Activated CD4-positive, alpha-beta T cell treated with anti-CD3 and anti-CD28 coated beads, Interleukin-2, Interleukin-4, amounts not matched to agents 100 ng/mL and 50 ng/mL, durations not matched to agents 16 hours and 8 hours (primary cell): ENCODE data around the gene CD300H.
A peak's percentile ranks its signal among the peaks of the same experiment; 100 is the strongest.

ENCODE experiments used
- DNase-seq: peaks from one replicate; pipeline ENCODE4 v3.0.0-alpha.2; 2020; ENCODE audit warnings: low spot score

The CD300H gene

DNA sequence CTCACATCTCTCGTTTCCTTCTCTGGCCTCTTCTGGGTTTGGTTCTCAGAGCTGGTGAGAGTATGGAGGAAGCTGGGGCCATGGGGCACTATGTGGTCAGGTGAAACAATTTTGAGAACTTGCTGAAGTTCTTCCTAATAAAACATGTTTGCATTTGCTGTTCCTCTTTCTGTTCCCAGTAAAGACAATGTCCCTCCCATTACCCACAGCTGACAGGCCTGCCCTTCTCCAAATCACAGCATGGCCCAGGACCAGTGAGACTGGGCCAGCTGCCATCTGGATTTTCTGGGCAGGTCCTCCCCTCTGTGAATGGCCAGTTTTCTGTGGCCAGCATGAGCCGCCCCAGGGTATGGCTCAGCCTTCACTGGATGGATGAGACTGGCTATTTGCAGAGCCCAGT lies at the start of gene CD300H:
CD300H (minus strand) TSS at position 113 of the 400 bp plus-strand sequence.
- DNase-seq = no peak

DNA sequence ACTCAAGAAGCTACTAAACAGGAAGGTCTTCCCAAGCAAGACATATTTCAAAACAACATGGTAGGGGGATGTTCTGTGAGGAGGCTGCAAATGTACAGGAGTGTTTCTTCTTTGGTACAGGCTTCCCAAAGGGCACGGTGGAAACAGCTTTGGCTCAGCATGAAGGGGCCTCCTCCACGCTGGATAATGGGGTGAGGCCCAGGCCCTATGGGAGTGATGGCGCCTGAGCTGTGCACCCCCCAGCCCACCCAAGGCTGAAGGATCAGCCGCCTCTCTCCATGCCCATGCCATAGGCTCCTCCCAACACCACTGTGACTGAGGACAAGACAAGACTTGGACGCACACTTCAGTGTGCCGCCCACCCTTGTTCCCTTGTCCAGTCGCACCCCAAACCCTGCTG lies 49.4 kb upstream of the CD300H start:
- no peak for DNase-seq

DNA sequence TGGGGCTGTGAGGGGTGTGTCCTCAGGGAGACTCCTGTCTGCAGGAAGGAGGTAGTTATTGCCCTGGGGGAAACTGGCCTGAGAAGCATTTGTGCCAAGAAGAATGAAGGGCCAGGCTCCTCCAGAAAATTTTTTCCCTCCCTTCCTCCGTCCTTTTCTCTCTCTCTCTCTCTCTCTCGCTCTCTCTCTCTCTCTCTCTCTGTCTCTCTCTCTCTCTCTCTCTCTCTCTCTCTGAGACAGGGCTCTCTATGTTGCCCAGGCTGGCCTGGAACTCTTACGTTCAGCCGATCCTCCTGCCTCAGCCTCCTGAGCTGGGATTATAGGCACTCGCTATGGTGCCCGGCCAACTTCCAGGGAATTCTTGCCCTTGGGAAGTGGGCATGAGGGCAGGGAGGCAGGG lies 44.7 kb upstream of the CD300H start:
- no peak for DNase-seq

DNA sequence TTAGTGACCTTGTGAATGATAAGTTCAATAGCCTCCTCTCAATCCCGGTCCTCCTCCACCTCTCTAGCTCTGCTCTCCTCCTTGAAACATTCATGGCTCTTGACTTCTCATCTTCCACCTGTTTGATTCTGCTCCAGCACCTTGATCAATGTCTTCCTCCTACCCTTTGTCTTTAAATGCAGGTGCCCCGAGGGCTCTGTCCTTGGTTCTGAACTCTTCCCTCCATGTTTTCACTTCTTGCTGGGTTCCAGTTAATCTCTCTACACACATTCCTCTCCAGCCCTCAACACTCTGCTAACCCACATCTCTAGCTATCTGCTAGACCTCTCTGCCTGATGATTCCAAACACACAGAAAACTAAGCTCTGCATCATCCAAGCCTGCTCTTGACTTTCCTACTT lies 42.8 kb upstream of the CD300H start:
- no peak for DNase-seq

DNA sequence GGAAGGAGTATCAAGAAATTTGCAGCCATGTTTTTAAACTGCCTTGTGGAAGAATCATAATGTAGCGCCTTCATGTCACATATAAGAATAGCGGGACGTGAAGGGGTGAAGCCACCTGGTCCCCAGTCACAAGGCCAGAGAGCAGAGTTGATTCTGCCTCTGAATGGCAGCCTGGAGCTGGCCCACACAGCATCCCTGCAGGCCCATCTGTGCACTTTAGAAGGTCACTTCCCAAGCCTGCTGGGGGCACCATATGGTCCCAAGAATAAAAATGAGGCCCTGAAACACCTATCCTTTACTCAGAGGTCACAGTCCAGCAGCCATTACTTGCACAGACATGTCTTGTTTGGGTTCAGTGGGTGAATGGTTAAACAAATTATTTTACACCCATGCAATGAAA lies 41.2 kb upstream of the CD300H start:
- no peak for DNase-seq

DNA sequence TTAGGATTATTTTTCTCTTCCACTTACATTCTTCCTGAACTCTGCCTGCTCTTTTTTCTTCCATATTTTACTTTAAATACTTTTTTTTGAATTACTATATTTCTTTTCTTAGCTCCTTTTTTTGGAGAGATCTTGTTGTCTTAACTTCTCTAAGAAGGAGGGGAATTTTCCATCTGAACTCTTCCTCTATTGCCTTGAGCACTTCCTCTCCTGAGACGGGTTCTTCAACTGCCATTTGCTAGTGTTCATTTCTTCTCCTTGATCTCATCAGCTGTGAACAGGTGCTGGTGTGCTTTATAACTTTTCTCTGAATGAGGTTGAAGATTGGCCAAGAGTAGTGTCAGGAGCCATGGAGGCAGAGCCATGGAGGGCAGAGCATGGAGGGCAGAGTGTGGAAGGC lies 39.9 kb upstream of the CD300H start:
- no peak for DNase-seq

DNA sequence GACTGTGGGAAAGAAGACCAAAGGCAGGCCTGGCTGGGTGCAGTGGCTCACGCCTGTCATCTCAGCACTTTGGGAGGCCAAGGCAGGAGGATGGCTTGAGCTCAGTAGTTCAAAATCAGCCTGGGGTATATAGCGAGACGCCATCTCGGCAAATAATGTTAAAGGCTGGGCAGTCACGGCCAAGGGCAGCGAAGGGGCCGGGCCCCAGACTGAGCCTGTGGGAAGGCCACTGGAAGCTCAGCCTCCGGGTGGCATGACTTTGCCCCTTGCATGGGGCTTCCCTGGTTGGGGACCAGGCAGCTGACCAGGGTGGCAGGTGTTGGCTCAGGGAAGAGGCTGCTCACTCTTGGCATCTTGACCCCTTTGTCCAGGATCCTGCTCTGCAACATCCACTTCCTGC lies 38.7 kb upstream of the CD300H start:
- no peak for DNase-seq

DNA sequence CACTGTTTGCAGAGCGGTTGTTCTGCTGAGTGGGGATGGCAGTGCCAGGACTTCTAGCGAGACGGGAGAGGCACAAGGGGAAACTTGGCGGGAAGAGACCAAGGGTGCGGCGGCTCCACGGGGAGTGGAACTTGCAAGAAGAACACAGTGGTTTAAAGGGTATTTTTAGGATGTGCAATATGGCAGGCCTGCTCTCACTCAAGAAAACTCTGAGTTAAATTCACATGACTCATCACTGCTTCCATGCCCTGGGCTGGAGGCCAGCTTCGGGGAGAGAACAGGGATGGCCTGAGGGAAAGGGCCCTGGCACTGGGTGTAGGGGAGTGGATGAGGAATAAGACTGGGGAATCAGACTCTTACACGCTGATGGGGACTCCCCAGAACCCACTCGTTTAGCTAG lies 38.1 kb upstream of the CD300H start:
- no peak for DNase-seq

DNA sequence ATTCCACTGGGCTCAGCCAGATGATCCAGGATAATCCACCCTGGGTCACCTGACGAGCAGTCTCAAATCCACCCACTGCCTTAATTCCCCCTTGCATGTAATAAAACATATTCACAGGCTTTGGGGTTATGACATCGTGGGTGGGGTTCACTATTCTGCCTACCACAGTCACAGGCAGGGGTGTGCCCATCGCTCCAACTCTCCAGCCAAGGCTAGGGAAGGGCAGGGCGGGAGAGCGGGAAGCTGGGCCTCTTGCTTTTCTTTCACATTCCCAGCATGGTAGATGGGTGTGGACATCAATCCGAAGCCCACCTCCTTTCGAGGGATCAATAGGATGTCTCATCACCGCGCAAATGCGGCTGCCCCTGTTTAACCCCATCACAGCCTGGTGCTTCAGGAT lies 37.5 kb upstream of the CD300H start:
- DNase-seq = no peak

DNA sequence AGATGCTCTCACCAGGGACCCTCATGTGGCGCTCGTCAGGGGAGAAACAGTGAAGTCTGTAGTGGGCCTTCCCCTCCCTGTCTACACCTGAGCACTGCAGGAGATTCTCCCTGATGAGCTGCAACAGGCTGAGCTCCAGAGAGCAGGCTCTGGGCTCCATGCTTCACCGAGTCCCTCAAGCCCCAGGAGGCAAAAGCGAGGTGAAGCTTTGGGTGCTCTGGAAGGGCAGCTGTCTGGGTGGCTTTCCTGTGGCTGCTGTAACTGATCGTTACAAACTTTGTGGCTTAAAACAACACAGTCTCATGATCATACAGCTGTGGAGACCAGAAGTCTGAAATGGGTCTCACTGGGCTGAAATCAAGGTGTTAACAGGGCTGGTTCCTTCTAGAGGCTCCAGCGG lies 36.9 kb upstream of the CD300H start:
- DNase-seq = no peak

DNA sequence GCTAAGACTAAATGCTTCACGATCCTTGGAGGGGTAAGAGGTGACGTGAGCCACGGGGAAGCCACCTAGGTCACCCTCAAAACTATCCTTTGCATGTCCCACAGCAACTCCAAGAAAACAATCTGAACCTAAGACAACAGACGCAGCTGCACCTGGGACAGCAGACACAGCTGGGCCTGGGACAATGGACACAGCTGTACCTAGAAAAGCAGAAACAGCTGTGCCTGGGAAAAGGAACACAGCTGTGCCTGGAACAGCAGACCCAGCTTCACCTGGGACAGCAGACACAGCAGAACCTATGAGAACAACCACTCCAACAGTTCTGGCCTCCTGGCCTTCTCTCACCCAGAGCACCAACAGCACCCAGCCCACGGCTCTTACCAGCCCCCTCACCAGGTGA lies 36.4 kb upstream of the CD300H start:
- DNase-seq = no peak

DNA sequence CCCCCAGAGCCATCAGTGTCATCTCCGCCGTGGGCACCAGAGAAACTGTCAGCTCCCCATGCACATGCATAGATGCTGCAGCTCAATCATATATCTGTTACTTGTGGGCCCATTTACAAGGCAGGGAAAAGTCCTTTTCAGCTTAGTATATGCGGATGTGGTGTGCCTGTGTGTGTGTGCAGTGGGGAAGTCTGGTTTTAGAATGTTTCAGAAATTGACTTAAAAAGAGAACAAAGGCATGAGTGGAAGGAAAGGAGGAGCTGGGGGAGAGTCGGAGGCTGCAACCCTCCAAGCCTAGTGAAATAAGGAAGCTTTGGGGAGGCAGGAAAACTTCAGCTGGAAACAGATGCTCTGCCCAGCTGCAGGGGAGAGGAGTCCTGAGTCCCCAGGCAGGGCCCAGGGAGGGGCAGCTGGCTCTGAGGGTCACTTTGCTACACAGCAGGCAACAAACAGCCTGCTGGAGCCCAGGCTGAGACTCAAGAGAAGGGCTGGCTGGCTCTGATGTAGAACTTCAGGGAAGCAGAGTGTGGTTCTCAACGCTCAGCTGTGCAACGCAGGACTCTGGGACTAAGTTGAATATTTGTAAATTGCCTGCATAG lies 35.8 kb upstream of the CD300H start:
- DNase-seq = no peak

DNA sequence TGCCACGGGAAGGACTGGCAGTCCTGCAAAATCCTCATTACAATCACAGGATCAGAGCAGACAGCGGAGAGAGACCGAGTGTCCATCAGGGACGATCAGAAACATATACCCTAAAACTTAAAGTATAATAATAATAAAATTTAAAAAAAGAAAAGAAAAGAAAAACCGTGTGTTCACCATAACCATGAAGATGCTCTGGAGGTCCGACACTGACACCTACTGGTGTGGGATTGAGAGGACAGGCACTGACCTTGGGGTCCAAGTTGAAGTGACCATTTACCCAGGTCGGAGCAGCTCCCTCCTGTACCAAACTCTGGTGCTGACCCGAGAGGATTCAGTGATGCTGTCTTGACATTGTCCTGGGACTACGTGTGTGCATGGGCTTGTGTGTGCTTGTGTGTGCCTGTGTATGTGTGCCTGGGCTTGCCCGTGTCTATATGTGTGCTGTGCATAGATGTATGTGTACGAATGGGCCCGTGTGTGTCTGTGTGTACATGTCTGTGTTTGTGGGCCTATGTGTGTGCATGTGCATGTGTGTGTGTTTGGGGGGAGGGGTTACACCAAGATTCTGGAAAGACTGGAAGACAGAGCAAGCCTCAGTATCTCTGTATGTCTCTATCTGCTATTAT lies 34.7 kb upstream of the CD300H start:
- peak; percentile 24 for DNase-seq

DNA sequence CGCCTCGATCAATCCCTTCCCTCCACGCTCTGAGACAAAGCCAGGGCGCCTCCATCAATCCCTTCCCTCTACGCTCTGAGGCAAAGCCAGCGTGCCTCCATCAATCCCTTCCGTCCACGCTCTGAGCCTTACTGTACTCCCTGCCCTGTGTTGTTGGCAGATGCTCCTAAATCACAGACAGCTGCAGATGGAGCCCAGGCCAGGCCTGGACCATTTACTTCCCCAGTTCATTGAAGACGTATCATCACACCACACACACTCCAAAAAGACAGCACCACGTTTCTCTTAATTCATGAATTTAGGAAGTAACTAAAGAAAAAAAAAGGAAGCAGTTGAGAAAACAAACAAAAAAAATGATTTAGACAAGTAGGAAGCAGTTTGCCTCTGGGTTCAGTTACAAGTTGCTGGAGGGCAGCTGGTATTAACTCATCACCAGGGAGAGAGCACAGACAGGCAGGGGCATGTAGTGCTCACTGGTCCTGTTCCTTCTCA lies 32.2 kb upstream of the CD300H start:
- DNase-seq = no peak

DNA sequence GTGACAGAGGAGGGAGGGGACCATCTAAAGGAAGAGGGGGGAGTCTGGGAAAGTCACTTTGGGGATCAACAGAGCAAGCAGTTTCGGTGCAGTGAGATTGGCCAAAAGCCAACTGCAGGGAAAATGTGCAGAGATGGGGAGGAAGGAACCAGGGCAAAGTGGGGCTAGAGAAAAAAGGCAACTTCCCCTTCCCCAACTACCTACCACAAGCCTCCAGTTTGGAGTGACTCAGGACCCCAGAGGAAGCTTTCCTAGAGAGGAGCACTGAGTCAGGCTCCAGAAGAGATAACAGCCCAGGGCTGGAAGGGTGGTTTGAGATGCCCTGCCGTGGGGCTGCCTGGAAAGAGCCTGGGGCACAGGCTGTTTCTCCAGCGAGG lies 31.7 kb upstream of the CD300H start:
- no peak for DNase-seq

DNA sequence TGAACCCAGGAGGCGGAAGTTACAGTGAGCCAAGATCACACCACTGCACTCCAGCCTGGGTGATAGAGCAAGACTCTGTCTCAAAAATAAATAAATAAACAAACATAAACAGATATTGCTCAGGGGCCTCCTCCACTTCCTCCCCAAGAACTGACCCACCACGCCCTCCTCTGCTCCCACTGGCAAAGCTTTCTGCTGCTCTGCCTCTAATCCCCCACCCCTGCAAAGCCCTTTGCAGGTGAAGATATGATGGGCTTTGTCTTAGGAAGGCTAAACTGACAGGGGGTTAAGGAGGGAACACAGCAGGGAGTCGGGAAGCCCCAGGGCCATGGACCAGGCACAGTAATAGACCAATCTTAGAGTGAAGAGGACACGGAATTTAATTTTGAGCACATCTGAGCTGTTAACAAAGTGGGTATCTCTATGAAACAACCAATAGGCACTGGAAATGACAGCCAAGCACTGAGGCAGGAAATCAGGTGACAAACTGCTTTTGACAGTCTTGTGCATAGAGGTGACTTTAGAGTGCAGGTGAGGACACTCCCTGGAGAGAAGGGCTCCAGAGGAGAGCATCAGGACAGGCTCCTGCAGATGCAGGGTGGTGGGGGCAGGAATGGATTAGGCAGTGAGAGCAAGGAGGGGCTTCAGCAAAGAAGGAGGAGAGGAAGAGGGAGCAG lies 31.2 kb upstream of the CD300H start:
- DNase-seq = no peak

DNA sequence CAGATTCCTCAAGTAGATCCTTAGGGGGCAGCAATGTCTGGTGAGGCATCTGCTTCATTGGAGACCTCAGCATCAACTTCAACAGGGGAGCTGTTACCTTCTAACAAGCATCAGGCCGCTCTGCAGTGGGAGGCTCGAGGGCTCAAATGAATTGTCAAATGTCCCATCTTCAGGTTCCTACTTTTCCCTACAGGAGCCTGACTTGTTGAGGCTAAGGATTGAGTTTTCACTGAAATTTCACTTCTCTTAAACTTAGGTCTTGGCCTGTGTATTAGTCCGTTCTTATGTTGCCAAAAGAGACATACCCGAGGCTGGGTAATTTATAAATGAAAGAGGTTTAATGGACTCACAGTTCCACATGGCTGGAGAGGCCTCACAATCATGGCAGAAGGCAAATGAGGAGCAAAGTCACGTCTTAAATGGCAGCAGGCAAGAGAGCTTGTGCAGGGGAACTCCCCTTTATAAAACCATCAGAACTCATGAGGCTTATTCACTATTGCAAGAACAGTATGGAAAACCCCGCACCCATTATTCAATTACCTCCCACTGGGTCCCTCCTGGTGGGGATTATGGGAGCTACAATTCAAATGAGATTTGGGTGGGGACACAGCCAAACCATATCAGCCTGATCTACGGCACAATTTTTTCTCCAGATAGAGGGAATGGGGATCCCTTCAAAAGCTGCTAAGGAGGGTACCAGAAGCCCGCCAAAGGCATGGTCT lies 29.9 kb upstream of the CD300H start:
- DNase-seq = no peak

DNA sequence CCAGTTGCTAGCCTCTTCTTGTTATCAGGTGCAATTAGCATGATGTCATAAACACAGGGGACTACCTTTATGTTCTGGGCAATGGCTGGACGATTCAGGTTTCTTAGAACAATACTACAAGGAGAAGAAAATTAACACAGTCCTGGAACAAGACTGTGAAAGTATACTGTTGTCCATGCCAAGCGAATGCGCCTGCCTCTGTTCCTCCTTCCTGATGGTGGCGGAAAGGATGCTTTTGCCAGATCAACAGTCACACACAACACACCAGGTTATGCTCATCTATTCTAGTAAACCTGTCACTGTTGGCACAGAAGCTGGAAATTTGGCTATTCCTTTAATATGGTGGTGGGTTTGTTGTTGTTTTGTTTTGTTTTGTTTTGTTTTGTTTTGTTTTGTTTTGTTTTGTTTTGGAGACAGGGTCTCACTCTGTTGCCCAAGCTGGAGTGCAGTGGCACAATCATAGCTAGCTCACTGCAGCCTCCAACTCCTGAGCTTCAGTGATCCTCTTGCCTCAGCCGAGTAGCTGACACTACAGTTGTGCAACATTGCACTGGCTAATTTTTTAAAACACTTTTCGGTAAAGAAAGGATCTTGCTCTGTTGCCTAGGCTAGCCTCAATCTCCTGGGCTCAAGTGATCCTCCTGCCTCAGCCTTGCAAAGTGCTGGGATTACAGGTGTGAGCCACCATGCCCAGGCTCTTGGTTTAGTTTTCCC lies 27.9 kb upstream of the CD300H start:
- DNase-seq = no peak

DNA sequence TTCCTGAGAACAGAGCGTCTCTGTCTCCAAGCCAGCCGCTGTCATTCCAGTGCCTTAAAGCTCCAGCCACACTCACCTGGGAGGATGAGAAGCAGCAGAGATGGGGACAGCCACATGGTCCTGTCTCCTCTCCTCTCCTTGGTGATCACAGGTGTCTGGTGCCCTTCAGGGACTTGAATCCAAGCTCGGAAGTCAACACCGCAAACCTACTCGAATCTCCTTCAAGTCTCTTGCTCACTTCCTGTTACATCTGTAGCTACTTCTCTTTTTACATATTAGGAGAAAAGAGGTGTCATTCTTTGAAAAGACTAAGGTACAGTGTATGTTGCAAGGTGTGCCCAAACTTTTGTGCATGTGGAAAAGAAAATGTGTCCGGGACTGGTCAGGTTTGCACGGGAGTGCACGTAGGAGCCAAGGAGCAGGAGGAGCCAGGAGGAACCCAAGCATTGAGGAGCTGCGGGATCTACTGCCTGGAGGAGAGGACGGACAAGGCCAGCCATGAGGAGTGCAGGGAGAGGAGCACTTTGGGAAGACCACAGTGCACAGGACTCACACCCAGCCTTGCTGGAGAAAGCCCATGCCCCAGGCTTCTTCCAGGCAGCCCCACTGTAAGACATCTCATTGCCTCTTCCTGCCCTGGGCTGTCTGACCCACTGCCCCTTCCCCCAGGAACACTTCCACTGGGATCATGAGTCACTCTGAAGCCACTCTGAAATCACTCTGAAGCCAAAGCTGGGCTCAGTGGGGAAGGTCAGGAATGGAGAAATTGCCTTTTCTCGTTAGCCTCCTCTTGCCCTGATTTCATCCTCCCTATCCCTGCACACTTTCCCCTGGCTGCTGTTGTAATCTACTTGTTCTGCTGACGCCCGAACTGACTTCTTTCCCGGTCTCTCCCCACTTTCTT lies 25.0 kb upstream of the CD300H start, which contains the start of gene CD300LD:
CD300LD (minus strand) TSS at position 197 of the 904 bp plus-strand sequence; CDS start at position 116, 81 bp downstream.
- no peak for DNase-seq

DNA sequence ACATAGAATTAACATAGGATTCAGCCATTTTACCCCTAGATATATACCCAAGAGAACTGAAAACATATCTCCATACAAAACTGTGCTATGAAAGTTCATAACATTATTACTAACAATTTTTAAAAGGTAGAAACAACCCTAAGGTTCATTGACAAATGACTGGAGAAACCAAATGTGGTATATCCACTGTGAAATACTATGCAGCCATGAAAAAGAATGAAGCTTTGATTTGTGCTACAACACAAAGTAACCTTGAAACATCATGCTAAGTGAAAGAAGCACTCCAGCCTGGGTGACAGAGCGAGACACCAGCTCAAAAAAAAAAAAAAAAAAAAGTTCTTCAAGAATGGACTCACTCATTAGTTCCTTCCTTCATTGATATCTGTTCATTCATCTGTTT lies 24.2 kb upstream of the CD300H start:
- no peak for DNase-seq

DNA sequence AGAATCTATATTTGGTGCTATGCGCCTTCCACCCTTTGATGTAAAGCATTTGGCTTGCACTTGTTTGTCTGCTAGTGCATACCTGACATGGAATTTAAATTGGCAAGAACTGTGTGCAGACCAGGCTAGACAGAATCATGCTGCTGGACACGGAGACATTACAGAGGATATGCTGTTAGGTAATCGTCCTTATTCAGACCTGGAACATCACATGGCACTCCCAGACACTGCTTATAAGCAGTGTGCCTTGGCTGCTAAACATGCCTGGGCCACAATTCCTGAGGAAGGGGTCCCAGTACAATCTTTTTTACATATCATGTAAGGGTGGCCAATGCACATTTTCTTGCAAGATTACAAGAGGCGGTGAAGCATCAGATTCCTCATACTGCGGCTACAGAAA lies 18.4 kb upstream of the CD300H start:
- DNase-seq = no peak
